ENCODE data around the gene SIGMAR1.

The SIGMAR1 gene

GRCh38 chr9:34637356-34638137 is at the start of gene SIGMAR1:
Gene SIGMAR1 (minus strand): TSS chr9:34637787. CDS start chr9:34637697, 90 bp downstream.
- TF ChIP-seq CTCF (conservative IDR thresholded peaks at IDR 0.05) (no peak; the same call in 1 of the 2 replicates), ZFX (IDR thresholded peaks at IDR 0.05) (peak; percentile 94)
- H3K27ac ChIP-seq: peak within 1 kb of the TSS; percentile 95

GRCh38 chr9:34686732-34687131 is 49.1 kb upstream of the SIGMAR1 start:
- no peak overlapping the region for H3K27ac ChIP-seq
- TF ChIP-seq CTCF (conservative IDR thresholded peaks at IDR 0.05): no peak
- no peak for TF ChIP-seq ZFX (IDR thresholded peaks at IDR 0.05)

- TF ChIP-seq CTCF (conservative IDR thresholded peaks at IDR 0.05): no peak
- no peak for TF ChIP-seq ZFX (IDR thresholded peaks at IDR 0.05)
- H3K27ac ChIP-seq: no peak overlapping the region
These were observed 48.6 kb upstream of the SIGMAR1 start for GRCh38 chr9:34686231-34686630.

GRCh38 chr9:34685591-34685990 is 48.0 kb upstream of the SIGMAR1 start:
- TF ChIP-seq CTCF (conservative IDR thresholded peaks at IDR 0.05) (no peak), ZFX (IDR thresholded peaks at IDR 0.05) (no peak)
- no peak overlapping the region for H3K27ac ChIP-seq

- TF ChIP-seq ZFX (IDR thresholded peaks at IDR 0.05) (no peak), CTCF (conservative IDR thresholded peaks at IDR 0.05) (no peak)
- H3K27ac ChIP-seq: no peak overlapping the region
These were observed 47.2 kb upstream of the SIGMAR1 start for GRCh38 chr9:34684816-34685215.

- TF ChIP-seq CTCF (conservative IDR thresholded peaks at IDR 0.05): no peak
- TF ChIP-seq ZFX (IDR thresholded peaks at IDR 0.05): no peak
- H3K27ac ChIP-seq: no peak overlapping the region
These were observed 46.6 kb upstream of the SIGMAR1 start for GRCh38 chr9:34684145-34684544.

- TF ChIP-seq ZFX (IDR thresholded peaks at IDR 0.05) (no peak), CTCF (conservative IDR thresholded peaks at IDR 0.05) (no peak)
- no peak overlapping the region for H3K27ac ChIP-seq
These were observed 38.3 kb upstream of the SIGMAR1 start for GRCh38 chr9:34675869-34676268.

Data from C4-2B (cell line).